Naive thymus-derived CD8-positive, alpha-beta T cell (primary cell): ENCODE results near the gene ITPKB. TPM values are rescaled to one million over a fixed set of nuclear protein-coding genes. Genes with fewer than 3 reads are reported as not detected.

Experiments used
- ATAC-seq, 2 donors: fragments of 150-1000 bp; cut with Tn5 transposase in 1 of 2; sonication (Bioruptor Pico), chemical (Tn5 transposase) in 1 of 2; 1 replicate in 1 of 2; 2 replicates in 1 of 2; pipeline ENCODE4 v1.10.0; 2021; ENCODE audit warnings: mild to moderate bottlenecking in 2 of 2, moderate library complexity in 2 of 2
- POLR2A ChIA-PET: fragments of 350-600 bp; sonication (Branson Sonifier 250); formaldehyde crosslinking; loops from one replicate; lab custom pipeline; 2021; ENCODE audit warnings: antibody characterized with exemption; lab: Charles Lee
- DNase-seq, 10 donors: peaks; one replicate each; pipeline versions ENCODE4 v3.0.0 to v3.0.0-alpha.2; 2020 to 2022
- H3K27ac Mint-ChIP-seq, 10 donors: one replicate each; pipeline ENCODE4 v1.8.0; 2020 to 2022; ENCODE audit warnings: mild to moderate bottlenecking in 10 of 10, mixed read lengths in 10 of 10, moderate library complexity in 4 of 10, inconsistent platforms in 1 of 10
- H3K27me3 Mint-ChIP-seq, 5 donors: one replicate each; pipeline ENCODE4 v1.8.0; 2021 to 2022; ENCODE audit warnings: mixed read lengths in 5 of 5
- H3K36me3 Mint-ChIP-seq, 3 donors: one replicate each; pipeline ENCODE4 v1.8.0; 2020 to 2022; ENCODE audit warnings: mixed read lengths in 3 of 3, mild to moderate bottlenecking in 2 of 3, inconsistent platforms in 1 of 3
- H3K4me1 Mint-ChIP-seq, 4 donors: one replicate each; pipeline ENCODE4 v1.8.0; 2021 to 2022; ENCODE audit warnings: mixed read lengths in 4 of 4
- H3K4me3 Mint-ChIP-seq, 10 donors: one replicate each; pipeline ENCODE4 v1.8.0; 2020 to 2022; ENCODE audit warnings: mild to moderate bottlenecking in 10 of 10, mixed read lengths in 10 of 10, moderate library complexity in 6 of 10, inconsistent platforms in 1 of 10
- H3K9me3 Mint-ChIP-seq, 9 donors: one replicate each; pipeline ENCODE4 v1.8.0; 2020 to 2022; ENCODE audit warnings: mixed read lengths in 9 of 9, mild to moderate bottlenecking in 3 of 9, inconsistent platforms in 1 of 9, moderate library complexity in 1 of 9
- polyA plus RNA-seq, 3 donors: library from polyadenylated mRNA; unstranded; fragments of 300-500 nt; fragmentation: Illumina TruSeq; gene quantifications; one replicate each; pipeline ENCODE4 v1.2.3, GENCODE V29; 2021
- total RNA-seq, 8 experiments: library from RNA in 2 of 8; stranded (reverse) in 2 of 8; gene quantifications; one replicate each; pipeline ENCODE4 v1.2.3 and lab custom pipeline; 2021 to 2026

Gene ITPKB
- total and polyA plus RNA-seq, 5 experiments from 2014 or later: 72.3 to 185 (median 74.3) TPM

DNA sequence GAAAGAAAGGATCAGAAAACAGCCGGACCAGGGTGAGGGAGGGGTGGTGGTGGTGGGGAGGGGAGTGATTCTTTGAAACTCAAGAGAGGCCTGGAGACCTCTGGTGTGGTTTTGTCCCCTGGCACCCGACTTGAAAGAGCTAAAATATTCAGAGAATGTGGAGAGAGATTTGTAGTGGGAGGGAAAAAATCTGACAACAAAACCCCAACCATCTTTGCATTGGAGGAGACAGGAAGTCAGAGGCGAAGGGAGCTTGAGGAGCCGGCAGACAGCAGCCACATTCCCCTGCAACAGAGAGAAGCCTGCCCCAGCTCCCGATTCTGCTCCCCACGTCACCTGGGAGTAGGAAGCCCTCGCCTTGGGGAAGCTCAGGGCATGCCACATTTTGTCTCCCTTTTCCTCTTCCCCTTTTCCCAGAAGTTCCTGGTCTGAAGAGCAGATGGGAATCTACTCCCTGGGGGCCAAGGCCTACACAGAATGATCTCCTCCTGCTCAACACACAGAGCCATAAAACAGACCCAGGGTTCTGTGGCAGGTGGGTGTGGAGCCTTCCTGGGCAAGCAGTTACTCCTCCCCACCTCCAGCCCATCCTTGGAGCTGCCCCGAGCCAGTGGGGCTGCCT lies 84.9 kb downstream of the ITPKB start:
- POLR2A ChIA-PET: interaction anchor here (0.7 to 26.5 kb wide), 15 partner anchors 9 to 172 kb away, joined by 3 to 613 read pairs (median 7); partner anchors contain the start of gene ITPKB
- H3K27me3 Mint-ChIP-seq: no peaks in the 10 kb centered on the region
- H3K27ac Mint-ChIP-seq: no peak overlapping the region
- no peaks in the 10 kb centered on the region for H3K9me3 Mint-ChIP-seq
- H3K4me3 Mint-ChIP-seq: peak overlapping the region in 9 of 10 donors; percentile 75 to 92 (median 85)
- ATAC-seq: peak in 1 of 2 donors; percentile 1
- DNase-seq: peak in 1 of 10 donors; percentile 57
- H3K4me1 Mint-ChIP-seq: peaks cover 0 to 51% (median 4%) of the 10 kb centered on the region in 4 donors
- H3K36me3 Mint-ChIP-seq: peaks cover 0 to 20% (median 0%) of the 10 kb centered on the region in 3 donors

DNA sequence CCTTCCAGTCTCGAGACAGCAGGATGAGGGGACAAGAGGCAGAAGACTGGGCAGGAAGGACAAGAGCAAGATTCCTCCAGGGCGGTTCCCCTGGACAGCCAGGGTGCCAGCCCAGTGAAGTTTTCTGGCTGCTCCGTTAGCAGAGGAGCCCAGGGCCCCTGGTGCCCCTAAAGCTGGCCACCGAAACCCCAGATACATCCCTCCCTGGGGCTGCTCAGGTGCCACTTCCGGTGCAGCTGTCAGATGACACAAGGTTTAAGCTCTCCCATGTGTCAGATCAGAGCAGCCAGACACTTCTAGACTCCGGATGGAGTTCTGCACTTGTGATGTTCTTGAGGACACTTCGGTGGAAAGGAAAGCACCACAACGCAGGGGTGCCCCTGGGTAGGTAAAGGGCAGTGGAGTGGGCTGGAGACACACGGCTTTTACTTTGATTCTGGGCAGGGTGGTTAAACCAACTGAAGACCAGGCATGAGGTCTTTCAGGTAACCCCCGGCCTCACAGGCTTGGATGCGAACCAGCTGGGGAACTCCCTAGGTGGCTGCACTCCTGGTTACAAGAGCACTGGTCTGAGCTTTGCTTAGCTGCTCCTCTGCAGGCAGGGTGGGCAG lies 85.7 kb downstream of the ITPKB start:
- peak; percentile 68 to 78 for ATAC-seq
- no peaks in the 10 kb centered on the region for H3K9me3 Mint-ChIP-seq
- H3K27me3 Mint-ChIP-seq: no peaks in the 10 kb centered on the region
- H3K4me1 Mint-ChIP-seq: peaks cover 6 to 49% (median 11%) of the 10 kb centered on the region in 4 donors
- H3K4me3 Mint-ChIP-seq: peak overlapping the region in 9 of 10 donors; percentile 75 to 92 (median 85)
- no peak overlapping the region for H3K27ac Mint-ChIP-seq
- H3K36me3 Mint-ChIP-seq: peaks cover under 1 to 26% (median 4%) of the 10 kb centered on the region in 3 donors
- POLR2A ChIA-PET: interaction anchor here (0.6 to 26.5 kb wide), 17 partner anchors 8 to 875 kb away, joined by 3 to 613 read pairs (median 6); partner anchors contain the start of gene ITPKB
- DNase-seq: peak; percentile 43 to 85 (median 77)

DNA sequence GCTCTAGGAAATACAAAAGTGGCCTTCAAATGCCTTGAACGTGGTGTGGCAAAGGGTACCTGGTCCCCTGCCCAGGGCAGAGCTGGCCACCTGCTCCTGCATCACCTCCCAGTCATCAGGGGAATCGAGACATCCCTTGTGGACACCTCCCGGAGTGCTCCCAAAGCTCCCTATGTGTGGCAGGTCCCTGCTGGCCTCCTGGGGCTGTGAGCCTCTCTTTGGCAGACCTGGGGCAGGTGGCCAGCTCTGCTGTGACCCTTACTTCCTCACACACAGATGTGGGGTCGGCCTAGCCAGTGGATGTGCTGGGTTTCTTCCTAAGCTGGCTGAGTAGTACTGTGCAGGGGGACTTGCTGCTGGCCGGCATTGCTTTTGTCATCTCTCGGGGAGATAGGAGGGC lies 86.5 kb downstream of the ITPKB start:
- peak in 1 of 10 donors; percentile 44 for DNase-seq
- Mint-ChIP-seq H3K9me3 (no peaks in the 10 kb centered on the region), H3K27ac (no peak overlapping the region), H3K4me3 (peak overlapping the region in 8 of 10 donors; percentile 39 to 92 (median 86)), H3K4me1 (peaks cover 13 to 50% (median 19%) of the 10 kb centered on the region in 4 donors), H3K36me3 (peaks cover 5 to 31% (median 8%) of the 10 kb centered on the region in 3 donors), H3K27me3 (no peaks in the 10 kb centered on the region)
- POLR2A ChIA-PET: interaction anchor here (1.4 to 26.5 kb wide), 8 partner anchors 10 to 86 kb away, joined by 4 to 613 read pairs (median 12); partner anchors contain the start of gene ITPKB
- ATAC-seq: no peak

DNA sequence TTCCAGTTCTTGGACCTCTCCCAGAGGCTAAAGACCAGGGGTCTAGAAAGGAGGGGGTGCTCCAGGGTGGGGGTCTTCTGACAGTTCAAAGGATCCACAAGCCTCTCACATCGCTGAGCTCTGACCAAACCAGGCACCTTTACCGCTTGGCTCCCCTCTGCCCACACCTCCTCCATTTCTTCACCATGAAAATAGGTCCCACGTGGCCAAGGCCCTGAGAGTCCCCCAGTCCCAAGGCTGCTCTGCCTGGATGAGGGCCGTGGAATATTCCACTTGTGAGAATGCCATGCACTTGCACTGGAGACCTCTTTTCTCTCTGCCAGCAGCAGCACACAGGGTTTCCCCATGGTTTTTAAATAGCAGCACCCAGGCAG lies 87.4 kb downstream of the ITPKB start:
- Mint-ChIP-seq H3K27me3 (no peaks in the 10 kb centered on the region), H3K9me3 (no peaks in the 10 kb centered on the region), H3K4me3 (no peak overlapping the region), H3K4me1 (peaks cover 22 to 43% (median 27%) of the 10 kb centered on the region in 4 donors), H3K36me3 (peaks cover 5 to 33% (median 8%) of the 10 kb centered on the region in 3 donors), H3K27ac (no peak overlapping the region)
- no peak for ATAC-seq
- DNase-seq: peak in 1 of 10 donors; percentile 47
- POLR2A ChIA-PET: interaction anchor here (1.4 to 26.5 kb wide), 4 partner anchors 9 to 77 kb away, joined by 3 to 613 read pairs (median 19); no protein-coding TSS in a partner anchor

DNA sequence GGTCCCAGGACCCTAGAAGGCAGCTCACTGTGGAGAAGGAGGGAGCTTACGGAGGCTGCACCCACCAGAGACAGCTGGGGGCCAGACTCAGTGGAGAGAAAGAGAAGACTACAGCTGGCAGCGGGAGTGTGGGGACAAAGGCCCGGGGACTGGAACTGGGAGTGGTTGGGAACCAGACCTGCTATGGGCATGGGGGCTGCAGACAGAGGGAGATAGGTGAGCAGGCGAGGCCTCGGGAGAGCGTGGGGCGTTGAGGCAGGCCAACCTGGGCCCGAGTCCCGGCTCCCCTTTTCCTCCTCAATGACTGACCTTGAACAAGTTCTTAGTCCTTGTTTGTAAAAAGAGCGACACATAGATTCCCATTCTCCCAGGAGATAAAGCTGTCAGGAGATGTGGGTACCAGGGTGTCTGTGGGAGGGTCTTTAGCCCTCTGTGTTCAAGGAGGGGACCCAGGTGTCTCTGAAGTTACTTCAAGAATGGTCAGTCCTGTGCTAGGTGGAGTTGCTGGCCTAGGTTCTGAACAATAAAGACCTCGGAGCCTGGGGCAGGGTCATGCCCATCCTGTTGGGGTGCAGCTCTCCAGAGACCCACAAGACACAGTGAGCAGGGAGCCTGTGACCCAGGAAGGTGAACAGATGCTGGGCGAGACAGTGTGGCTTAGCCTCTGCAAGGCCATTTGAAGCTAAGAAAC lies 87.9 kb downstream of the ITPKB start:
- Mint-ChIP-seq H3K27me3 (no peaks in the 10 kb centered on the region), H3K9me3 (no peaks in the 10 kb centered on the region), H3K4me3 (peak overlapping the region in 6 of 10 donors; percentile 16 to 79 (median 59)), H3K36me3 (peaks cover 5 to 37% (median 8%) of the 10 kb centered on the region in 3 donors), H3K4me1 (peaks cover 27 to 43% (median 32%) of the 10 kb centered on the region in 4 donors), H3K27ac (peak overlapping the region in 1 of 10 donors; percentile 92)
- DNase-seq (peak in 1 of 10 donors; percentile 34), ATAC-seq (no peak)
- POLR2A ChIA-PET: interaction anchor here (0.6 to 26.5 kb wide), 6 partner anchors 9 to 288 kb away, joined by 3 to 613 read pairs (median 4); no protein-coding TSS in a partner anchor

DNA sequence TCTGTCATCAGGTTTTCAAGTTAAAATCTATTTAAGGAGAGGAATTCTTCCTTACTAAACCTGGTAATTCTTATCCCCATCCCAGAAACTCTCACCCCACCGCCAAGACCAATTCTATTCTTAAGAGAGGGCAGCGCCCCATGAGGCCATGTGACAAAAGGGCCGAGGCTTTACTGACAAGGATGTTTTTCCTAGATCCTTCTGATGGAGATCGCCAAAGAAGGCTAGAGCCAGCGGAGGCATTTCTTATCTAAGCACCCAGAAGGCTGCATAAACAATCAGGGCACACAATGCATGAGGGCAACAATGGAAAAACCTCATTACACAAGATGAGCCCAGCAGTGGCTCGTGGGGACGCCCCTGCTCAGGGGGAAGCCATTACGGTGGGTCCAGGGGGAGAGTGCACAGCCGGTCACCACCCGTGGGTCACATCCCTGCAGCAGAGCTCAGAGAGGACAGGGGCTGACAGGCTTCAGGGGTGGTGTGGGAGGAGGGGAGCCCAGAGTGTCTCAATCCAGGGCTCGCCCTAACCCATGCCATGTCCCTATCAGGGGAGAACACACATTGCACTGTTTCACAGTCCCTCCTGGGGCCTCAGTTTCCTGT lies 88.7 kb downstream of the ITPKB start:
- DNase-seq: peak in 1 of 10 donors; percentile 18
- H3K27ac Mint-ChIP-seq: peak overlapping the region in 2 of 10 donors; percentile 82 to 92
- peak overlapping the region in 8 of 10 donors; percentile 10 to 79 (median 50) for H3K4me3 Mint-ChIP-seq
- no peaks in the 10 kb centered on the region for H3K9me3 Mint-ChIP-seq
- POLR2A ChIA-PET: interaction anchor here (0.6 to 26.5 kb wide), 7 partner anchors 24 to 288 kb away, joined by 3 to 613 read pairs (median 4); no protein-coding TSS in a partner anchor
- peaks cover 5 to 43% (median 8%) of the 10 kb centered on the region in 3 donors for H3K36me3 Mint-ChIP-seq
- H3K27me3 Mint-ChIP-seq: no peaks in the 10 kb centered on the region
- H3K4me1 Mint-ChIP-seq: peaks cover 35 to 41% (median 40%) of the 10 kb centered on the region in 4 donors
- no peak for ATAC-seq

DNA sequence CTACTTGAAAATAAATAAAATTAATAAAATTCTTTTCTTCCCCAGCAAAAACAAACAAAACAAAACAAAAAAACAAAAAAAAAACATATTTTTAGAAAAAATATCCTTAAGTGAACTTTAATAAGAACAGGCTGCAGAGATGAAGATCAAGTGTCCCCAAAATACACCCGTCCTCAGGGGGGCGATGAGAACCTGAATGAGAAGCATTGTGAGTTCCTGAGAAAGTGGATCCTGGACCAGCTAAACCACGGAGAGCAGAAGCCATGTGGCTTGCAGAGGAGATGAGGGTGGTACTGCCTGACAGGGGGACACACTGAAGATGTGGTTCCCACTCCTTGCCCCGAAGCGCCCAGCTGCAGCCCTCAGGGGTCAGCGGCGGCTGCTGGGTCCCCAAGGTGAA lies 89.3 kb downstream of the ITPKB start:
- DNase-seq (peak in 6 of 10 donors; percentile 43 to 70 (median 61)), ATAC-seq (no peak)
- H3K4me3 Mint-ChIP-seq: peak overlapping the region in 7 of 10 donors; percentile 31 to 79 (median 50)
- POLR2A ChIA-PET: interaction anchor here (0.7 to 26.5 kb wide), 6 partner anchors 24 to 90 kb away, joined by 3 to 613 read pairs (median 4); no protein-coding TSS in a partner anchor
- peak overlapping the region in 2 of 10 donors; percentile 82 to 92 for H3K27ac Mint-ChIP-seq
- H3K9me3 Mint-ChIP-seq: no peaks in the 10 kb centered on the region
- H3K36me3 Mint-ChIP-seq: peaks cover 5 to 46% (median 8%) of the 10 kb centered on the region in 3 donors
- peaks cover 40 to 47% (median 42%) of the 10 kb centered on the region in 4 donors for H3K4me1 Mint-ChIP-seq
- H3K27me3 Mint-ChIP-seq: no peaks in the 10 kb centered on the region

DNA sequence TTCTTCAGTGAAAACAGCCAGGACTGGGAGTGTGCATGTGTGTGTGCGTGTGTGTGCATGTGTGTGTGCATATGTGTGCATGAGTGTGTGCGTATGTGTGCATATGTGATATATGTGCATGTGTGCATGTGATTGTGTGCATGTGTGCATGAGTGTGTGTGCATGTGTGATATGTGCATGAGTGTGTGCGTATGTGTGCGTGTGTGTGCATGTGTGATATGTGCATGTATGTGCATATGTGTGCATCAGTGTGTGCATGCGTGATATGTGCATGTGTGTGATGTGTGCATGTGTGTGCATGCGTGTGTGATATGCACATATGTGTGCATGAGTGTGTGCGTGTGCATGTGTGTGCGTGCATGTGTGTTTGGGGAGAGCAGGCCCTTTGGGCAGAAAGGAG lies 89.8 kb downstream of the ITPKB start:
- peak overlapping the region in 4 of 10 donors; percentile 14 to 59 (median 37) for H3K4me3 Mint-ChIP-seq
- H3K27ac Mint-ChIP-seq: peak overlapping the region in 7 of 10 donors; percentile 82 to 95 (median 85)
- no peak for ATAC-seq
- POLR2A ChIA-PET: interaction anchor here (0.7 to 26.5 kb wide), 4 partner anchors 25 to 90 kb away, joined by 3 to 613 read pairs (median 4); no protein-coding TSS in a partner anchor
- peaks cover 5 to 48% (median 8%) of the 10 kb centered on the region in 3 donors for H3K36me3 Mint-ChIP-seq
- H3K9me3 Mint-ChIP-seq: no peaks in the 10 kb centered on the region
- peak in 1 of 10 donors; percentile 16 for DNase-seq
- no peaks in the 10 kb centered on the region for H3K27me3 Mint-ChIP-seq
- H3K4me1 Mint-ChIP-seq: peaks cover 39 to 52% (median 47%) of the 10 kb centered on the region in 4 donors

DNA sequence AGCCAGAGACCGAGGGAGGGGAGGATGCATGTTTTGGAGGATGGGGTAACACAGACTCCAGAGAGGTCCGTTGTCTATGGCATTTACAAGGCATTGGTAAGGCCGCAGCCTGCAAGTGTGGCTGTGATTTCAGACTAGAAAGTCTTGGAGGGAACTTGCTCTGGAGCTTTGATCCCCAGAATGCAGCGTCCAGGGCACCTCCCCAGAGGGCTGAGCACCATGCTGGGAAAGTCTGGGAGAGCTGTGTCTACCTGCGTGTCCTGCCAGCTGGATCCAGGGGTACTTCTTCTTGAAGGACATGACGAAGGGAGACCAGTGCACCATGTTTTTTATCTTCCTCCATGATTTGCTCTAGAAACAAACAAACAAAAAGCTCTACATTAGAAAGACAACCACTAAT lies 90.7 kb downstream of the ITPKB start:
- Mint-ChIP-seq H3K4me1 (peaks cover 43 to 61% (median 56%) of the 10 kb centered on the region in 4 donors), H3K36me3 (peaks cover 5 to 51% (median 8%) of the 10 kb centered on the region in 3 donors), H3K27me3 (no peaks in the 10 kb centered on the region), H3K9me3 (no peaks in the 10 kb centered on the region), H3K27ac (peak overlapping the region in 9 of 10 donors; percentile 58 to 95 (median 85)), H3K4me3 (peak overlapping the region in 3 of 10 donors; percentile 20 to 52 (median 36))
- POLR2A ChIA-PET: interaction anchor here (1.0 to 26.5 kb wide), 2 partner anchors 26 to 45 kb away, joined by 4 to 613 read pairs; no protein-coding TSS in a partner anchor
- DNase-seq: no peak
- no peak for ATAC-seq

DNA sequence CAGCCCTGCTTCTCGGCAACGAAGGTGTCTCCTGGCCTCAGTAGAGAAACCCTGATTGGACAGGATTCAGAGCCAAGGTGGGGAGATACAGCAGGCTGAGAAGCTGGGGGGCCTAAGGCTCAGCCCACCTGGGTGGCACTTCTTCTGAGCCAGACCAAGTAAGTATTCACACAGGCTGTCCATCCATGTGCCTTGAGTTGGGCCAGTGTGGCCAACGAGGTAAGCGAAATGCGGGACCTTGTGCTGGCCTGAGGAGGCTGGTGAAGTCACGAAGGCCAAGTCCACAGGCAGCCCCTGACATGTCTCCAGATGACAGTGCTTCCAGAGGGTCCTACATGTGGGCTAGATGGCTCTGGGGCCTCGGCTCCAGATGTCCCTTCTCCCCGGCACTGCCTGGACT lies 91.4 kb downstream of the ITPKB start:
- Mint-ChIP-seq H3K36me3 (peaks cover 5 to 56% (median 8%) of the 10 kb centered on the region in 3 donors), H3K9me3 (no peaks in the 10 kb centered on the region), H3K4me1 (peaks cover 45 to 68% (median 63%) of the 10 kb centered on the region in 4 donors), H3K27me3 (no peaks in the 10 kb centered on the region), H3K27ac (peak overlapping the region in 9 of 10 donors; percentile 82 to 95 (median 89)), H3K4me3 (peak overlapping the region in 2 of 10 donors; percentile 20 to 52)
- ATAC-seq (no peak), DNase-seq (no peak)
- POLR2A ChIA-PET: interaction anchor here (1.0 to 26.5 kb wide), 3 partner anchors 26 to 57 kb away, joined by 4 to 613 read pairs (median 5); no protein-coding TSS in a partner anchor

DNA sequence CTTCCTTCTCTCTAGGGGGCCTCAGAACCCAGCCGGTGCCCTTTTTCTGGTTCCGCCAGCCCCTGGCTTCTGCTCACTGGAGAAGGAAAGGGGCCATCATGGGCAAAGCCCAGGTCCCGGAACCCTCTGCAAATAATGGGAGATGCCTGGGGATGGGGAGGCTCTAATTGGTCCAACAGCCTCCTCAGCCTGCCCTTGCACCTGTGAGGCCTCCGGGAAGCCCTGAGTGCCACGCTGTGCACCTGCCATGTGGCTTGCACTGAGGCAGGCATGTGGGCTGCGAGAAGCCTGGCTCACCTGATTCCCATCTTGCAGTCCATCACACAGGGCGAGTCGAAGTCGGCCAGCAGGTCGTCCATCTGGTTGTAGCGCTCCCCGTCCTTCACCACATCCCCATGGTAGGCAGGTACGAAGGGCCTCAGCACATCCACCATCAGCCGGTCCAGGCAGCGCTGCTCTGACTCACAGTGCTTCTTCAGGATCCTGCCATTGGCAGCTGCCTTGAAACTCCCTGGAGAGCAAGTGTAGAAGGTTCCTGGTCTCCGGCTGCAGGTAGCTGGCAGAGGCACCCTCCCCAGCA lies 92.1 kb downstream of the ITPKB start:
- DNase-seq (no peak), ATAC-seq (no peak)
- peak overlapping the region in 8 of 10 donors; percentile 7 to 86 (median 69) for H3K4me3 Mint-ChIP-seq
- no peaks in the 10 kb centered on the region for H3K9me3 Mint-ChIP-seq
- POLR2A ChIA-PET: interaction anchor here (1.0 to 26.5 kb wide), 4 partner anchors 11 to 90 kb away, joined by 3 to 613 read pairs (median 4); no protein-coding TSS in a partner anchor
- H3K36me3 Mint-ChIP-seq: peaks cover 5 to 63% (median 8%) of the 10 kb centered on the region in 3 donors
- H3K27ac Mint-ChIP-seq: peak overlapping the region in 9 of 10 donors; percentile 85 to 97 (median 92)
- H3K4me1 Mint-ChIP-seq: peaks cover 45 to 73% (median 69%) of the 10 kb centered on the region in 4 donors
- no peaks in the 10 kb centered on the region for H3K27me3 Mint-ChIP-seq
